GM12878 (cell line): ENCODE data around the gene PGAM2. TPM values are rescaled to one million over a fixed set of nuclear protein-coding genes. Genes with fewer than 3 reads are reported as not detected.

Experiments
- ATAC-seq: fragments of 200-7000 bp; cut with Tn5 transposase; 3 replicates; pipeline ENCODE4 v1.9.1; 2020; ENCODE audit warnings: mild to moderate bottlenecking, moderate library complexity
- BruUV-seq: library from RNA; stranded (reverse); fragments of 400-500 nt; replicated peaks from 2 replicates; lab custom pipeline; 2021; lab: Mats Ljungman, UMichigan
- CTCF ChIA-PET: fragments of 300-600 bp; sonication (Branson Sonifier 250); formaldehyde crosslinking; extraction: SDS; loops from one replicate; lab custom pipeline; 2021; ENCODE audit warnings: inconsistent platforms; lab: Yijun Ruan, JAX
- POLR2A ChIA-PET: fragments of 350-600 bp; formaldehyde crosslinking; extraction: SDS; loops from one replicate; lab custom pipeline; 2021; ENCODE audit warnings: inconsistent platforms; lab: Charles Lee
- RAD21 ChIA-PET: fragments of 300-600 bp; sonication (Branson Sonifier 250); formaldehyde crosslinking; loops from one replicate; lab custom pipeline; 2023; ENCODE audit warnings: antibody characterized with exemption; ENCODE audit not compliant: unreplicated experiment; lab: Charles Lee
- SMC1A ChIA-PET: fragments of 300-600 bp; sonication (Branson Sonifier 250); formaldehyde crosslinking; loops from one replicate; lab custom pipeline; 2023; ENCODE audit not compliant: unreplicated experiment, uncharacterized antibody; lab: Charles Lee
- DNase-seq: peaks from one replicate; pipeline ENCODE4 v3.0.0-alpha.2; 2011; ENCODE audit warnings: low read depth, low spot score
- FAIRE-seq: peaks from 3 replicates; lab custom pipeline; 2011; peaks lifted over from hg19 to GRCh38; lab: Jason Lieb, UNC
- H2AFZ ChIP-seq: 2 replicates; pipeline ENCODE4 v1.6.0; 2011; ENCODE audit warnings: low read depth, low read length, control low read depth; ENCODE audit not compliant: control insufficient read depth
- H3K27ac ChIP-seq: 2 replicates; pipeline ENCODE4 v1.5.1; 2011; ENCODE audit warnings: control low read depth; ENCODE audit not compliant: control insufficient read depth, insufficient read depth
- H3K27me3 ChIP-seq, 2 experiments: replicated peaks in 1 of 2; 2 replicates each; pipeline versions ENCODE4 v1.6.0 to v1.6.1; 2011; ENCODE audit warnings: low read length in 1 of 2; ENCODE audit not compliant: control insufficient read depth in 2 of 2, insufficient read depth in 2 of 2
- H3K36me3 ChIP-seq, 2 experiments: 2 replicates each; pipeline ENCODE4 v1.5.1; 2011; ENCODE audit warnings: low read length in 1 of 2; ENCODE audit not compliant: control insufficient read depth in 2 of 2, insufficient read depth in 2 of 2
- H3K4me1 ChIP-seq: 2 replicates; pipeline ENCODE4 v1.6.1; 2011; ENCODE audit warnings: mild to moderate bottlenecking, low read length, moderate library complexity, mixed read lengths; ENCODE audit not compliant: control insufficient read depth, insufficient read depth
- H3K4me2 ChIP-seq: 2 replicates; pipeline ENCODE4 v1.6.0; 2011; ENCODE audit warnings: control low read depth; ENCODE audit not compliant: control insufficient read depth, insufficient read depth
- H3K4me3 ChIP-seq: fragments of 200-600 bp; sonication (generic); 2 replicates; pipeline ENCODE4 v1.5.1; 2016
- H3K79me2 ChIP-seq: 2 replicates; pipeline ENCODE4 v1.6.0; 2011; ENCODE audit warnings: low read length; ENCODE audit not compliant: control insufficient read depth, insufficient read depth
- H3K9ac ChIP-seq: 2 replicates; pipeline ENCODE4 v1.8.0; 2011; ENCODE audit warnings: low read length, control low read depth, mixed read lengths; ENCODE audit not compliant: control insufficient read depth, insufficient read depth
- H3K9me3 ChIP-seq: replicated peaks from 3 replicates; pipeline ENCODE4 v1.5.1; 2011; ENCODE audit warnings: mild to moderate bottlenecking, low read length; ENCODE audit not compliant: control insufficient read depth, insufficient read depth
- H4K20me1 ChIP-seq: 2 replicates; pipeline ENCODE4 v1.6.0; 2011; ENCODE audit not compliant: control insufficient read depth, insufficient read depth
- IKZF1 ChIP-seq: fragments of 450-650 bp; conservative IDR thresholded peaks from 2 replicates; pipeline ENCODE4 v1.6.1; 2017; ENCODE audit warnings: antibody characterized with exemption, mild to moderate bottlenecking
- IKZF2 ChIP-seq, 2 experiments: fragments of 450-650 bp; IDR thresholded peaks; 2 replicates each; pipeline ENCODE4 v1.6.1; 2017; ENCODE audit warnings: mild to moderate bottlenecking in 2 of 2, moderate library complexity in 2 of 2
- JUNB ChIP-seq: IDR thresholded peaks from 2 replicates; pipeline ENCODE4 v1.6.1; 2016; ENCODE audit warnings: antibody characterized with exemption, mild to moderate bottlenecking
- NFYA ChIP-seq: IDR thresholded peaks from 2 replicates; pipeline ENCODE4 v1.6.1; 2011; ENCODE audit warnings: low read depth, mild to moderate bottlenecking, low read length, improper control_type of control experiment, borderline replicate concordance
- PAX8 ChIP-seq: fragments of 450-650 bp; IDR thresholded peaks from 2 replicates; pipeline ENCODE4 v1.6.1; 2017; ENCODE audit warnings: mild to moderate bottlenecking, moderate library complexity
- POLR2AphosphoS2 ChIP-seq: IDR thresholded peaks from 2 replicates; pipeline ENCODE4 v1.6.1; 2011; ENCODE audit warnings: low read depth, mild to moderate bottlenecking, low read length, improper control_type of control experiment, moderate library complexity
- RB1 ChIP-seq: fragments of 450-650 bp; formaldehyde crosslinking; IDR thresholded peaks from 2 replicates; pipeline ENCODE4 v1.6.1; 2017; ENCODE audit warnings: mild to moderate bottlenecking, borderline replicate concordance
- SUZ12 ChIP-seq: fragments of 200-600 bp; sonication (generic); IDR thresholded peaks from one replicate; pipeline ENCODE4 v1.6.1; 2018; ENCODE audit warnings: antibody characterized with exemption, mild to moderate bottlenecking; ENCODE audit not compliant: unreplicated experiment
- TBL1XR1 ChIP-seq: IDR thresholded peaks from 2 replicates; pipeline ENCODE4 v1.6.1; 2012; ENCODE audit warnings: low read depth, low read length, improper control_type of control experiment
- ZBTB40 ChIP-seq: fragments of 450-650 bp; IDR thresholded peaks from 2 replicates; pipeline ENCODE4 v1.6.1; 2016; ENCODE audit warnings: mild to moderate bottlenecking, moderate library complexity, borderline replicate concordance
- ZNF687 ChIP-seq: fragments of 450-650 bp; IDR thresholded peaks from 2 replicates; pipeline ENCODE4 v1.6.1; 2017; ENCODE audit warnings: mild to moderate bottlenecking, moderate library complexity
- WGBS: methylation state at CpG from one replicate; pipeline ENCODE4 v1.1.6; 2016; ENCODE audit warnings: low lambda C conversion rate; ENCODE audit not compliant: insufficient replicate concordance, insufficient coverage; ENCODE audit errors: missing lambda C conversion rate; 5-methylcytosine and 5-hydroxymethylcytosine counted together
- in situ Hi-C: fragments of 300-500 bp; cut with MboI; formaldehyde crosslinking; loops from 9 replicates; pipeline ENCODE4 v1.14.3; 2018; ENCODE audit warnings: mixed read lengths
- intact Hi-C: fragments of 100-400 bp; cut with micrococcal nuclease; formaldehyde crosslinking; loops from one replicate; pipeline ENCODE4 v1.14.2; 2022; ENCODE audit not compliant: unreplicated experiment
- polyA plus RNA-seq, 11 experiments: library from polyadenylated mRNA; depleted of rRNA in 4 of 11; unstranded in 6 of 11; stranded (reverse) in 5 of 11; fragments of >200 nt; fragmentation: Nextera tagmentation in 4 of 11; fragmentation: Illumina TruSeq in 1 of 11; extraction: Ambion mirVana in 4 of 11; extraction: Trizol in 1 of 11; gene quantifications; 1 replicate in 1 of 11; 2 replicates in 10 of 11; pipeline versions ENCODE4 v1.2.1 to v1.2.3, GENCODE V29; 2011 to 2016; ENCODE audit warnings: inconsistent platforms in 2 of 11, missing spikeins in 2 of 11, low read depth in 1 of 11
- total RNA-seq, 4 experiments: library from RNA; depleted of rRNA in 3 of 4; stranded (reverse); fragments of >200 nt in 3 of 4; fragmentation: Illumina TruSeq in 1 of 4; extraction: Trizol in 1 of 4; gene quantifications; 2 replicates each; pipeline versions ENCODE4 v1.2.1 to v1.2.3, GENCODE V29; 2013 to 2021

Gene PGAM2
- total and polyA plus RNA-seq, 10 of the 15 experiments (the other 5 are each of a cell fraction or from before 2014, with no cell fraction given) = not detected

DNA sequence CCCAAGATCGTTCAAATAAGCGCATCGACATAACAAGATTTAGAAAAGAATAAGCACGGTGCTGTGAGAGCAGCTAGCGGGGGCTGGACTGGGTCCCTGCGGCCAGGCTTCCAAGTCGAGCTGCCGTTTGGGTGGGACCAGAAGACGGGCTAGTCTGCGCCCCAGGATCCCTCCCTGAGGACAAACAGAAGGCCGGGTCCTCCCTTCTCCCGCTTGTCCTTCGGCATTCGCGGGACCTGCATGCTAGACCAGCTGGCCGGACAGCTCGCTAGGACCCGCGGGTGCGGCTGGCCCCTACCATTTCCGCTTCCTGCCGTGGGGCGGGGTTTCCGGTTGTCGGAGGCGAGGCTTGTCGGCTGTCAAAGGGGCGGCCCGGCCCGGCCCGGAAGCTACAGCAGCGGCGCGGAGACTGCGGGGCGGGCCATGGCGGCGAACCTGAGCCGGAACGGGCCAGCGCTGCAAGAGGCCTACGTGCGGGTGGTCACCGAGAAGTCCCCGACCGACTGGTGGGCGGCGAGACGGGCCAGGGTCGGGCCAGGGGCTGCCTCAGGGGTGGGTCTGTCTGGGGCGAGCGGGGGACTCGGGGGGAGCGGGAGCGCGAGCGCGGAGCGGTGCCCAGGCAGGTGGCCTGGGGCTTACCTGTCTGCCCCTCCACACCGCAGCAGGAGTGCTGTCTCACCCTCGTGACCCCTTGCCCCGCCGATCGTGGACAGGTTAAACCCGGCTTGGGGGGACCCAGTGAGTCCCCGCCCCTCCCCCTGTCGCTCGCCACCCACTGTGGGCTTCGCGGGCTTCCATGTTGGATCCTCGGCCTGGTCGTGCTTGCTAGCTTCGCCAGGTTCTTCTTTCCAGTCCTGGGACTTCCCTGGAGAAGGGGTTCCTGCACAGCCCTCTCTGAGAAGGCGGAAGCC, 20.8 kb downstream of the PGAM2 start, which contains the start of gene DBNL:
Gene DBNL, plus strand, starts transcription at position 388 of the 911 bp plus-strand sequence. Its CDS starts 36 bp downstream, at position 424.
- CTCF ChIA-PET = interaction anchor here (1.1 to 1.2 kb wide), 2 partner anchors 24 to 152 kb away, joined by 4 to 5 read pairs; no protein-coding TSS in a partner anchor
- peak within 1 kb of the TSS; percentile 83 for H3K4me3 ChIP-seq
- H3K36me3 ChIP-seq = peaks cover under 1% of the 10 kb centered on the region in 2 experiments; a peak in 2 of 4 replicates
- peak; percentile 45 for DNase-seq
- in situ Hi-C loops = no loop called here
- RAD21 ChIA-PET = interaction anchor here (1.0 to 2.1 kb wide), 2 partner anchors 25 to 52 kb away, joined by 3 to 6 read pairs; no protein-coding TSS in a partner anchor
- peak within 1 kb of the TSS; percentile 88 for H2AFZ ChIP-seq
- H3K27me3 ChIP-seq = no peaks in the 10 kb centered on the region
- peaks cover 9% of the 10 kb centered on the region for H4K20me1 ChIP-seq
- 1% methylated on average over 59 of the region's 74 CpGs for WGBS
- ATAC-seq = peak; percentile 83
- no peak for FAIRE-seq
- H3K27ac ChIP-seq = peak within 1 kb of the TSS; percentile 88
- peaks cover 47% of the 10 kb centered on the region for H3K79me2 ChIP-seq
- BruUV-seq = no TSS peak
- no peaks in the 10 kb centered on the region for H3K9me3 ChIP-seq
- SMC1A ChIA-PET = interaction anchor here (0.8 to 1.8 kb wide), 4 partner anchors 14 to 37 kb away, joined by 3 to 6 read pairs (median 4); no protein-coding TSS in a partner anchor
- intact Hi-C loops = no loop called here
- POLR2A ChIA-PET = interaction anchor here (0.7 to 2.1 kb wide), 8 partner anchors 20 to 165 kb away, joined by 3 to 16 read pairs (median 4); partner anchors contain the start of gene YKT6
- H3K4me2 ChIP-seq = peak within 1 kb of the TSS; percentile 96
- H3K4me1 ChIP-seq = peaks cover 15% of the 10 kb centered on the region
- H3K9ac ChIP-seq = peak within 1 kb of the TSS; percentile 82
- peak; percentile 67; the same call in 1 of the 2 replicates for TF ChIP-seq TBL1XR1
- peak; percentile 83; the same call in 1 of the 2 replicates for TF ChIP-seq RB1
- peak in 1 of 2 experiments; percentile 9; a peak in 1 of 4 replicates for TF ChIP-seq IKZF2 (IDR thresholded peaks at IDR 0.05)
- TF ChIP-seq ZBTB40 = peak; percentile 95
- TF ChIP-seq PAX8 = no peak
- TF ChIP-seq JUNB = no peak
- peak; percentile 92 for TF ChIP-seq POLR2AphosphoS2
- TF ChIP-seq ZNF687 = peak; percentile 61; the same call in 1 of the 2 replicates
- TF ChIP-seq IKZF1 = peak; percentile 32
- TF ChIP-seq SUZ12 = no peak
- no peak for TF ChIP-seq NFYA
